GM19099 (cell line): Measurements from ENCODE around the gene CYSRT1.

Experiments
- POLR2A ChIP-seq: IDR thresholded peaks from 3 replicates; pipeline ENCODE4 v1.6.1; 2011; ENCODE audit warnings: low read depth; ENCODE audit not compliant: insufficient read length; ENCODE audit errors: extremely low read depth

The CYSRT1 gene

DNA sequence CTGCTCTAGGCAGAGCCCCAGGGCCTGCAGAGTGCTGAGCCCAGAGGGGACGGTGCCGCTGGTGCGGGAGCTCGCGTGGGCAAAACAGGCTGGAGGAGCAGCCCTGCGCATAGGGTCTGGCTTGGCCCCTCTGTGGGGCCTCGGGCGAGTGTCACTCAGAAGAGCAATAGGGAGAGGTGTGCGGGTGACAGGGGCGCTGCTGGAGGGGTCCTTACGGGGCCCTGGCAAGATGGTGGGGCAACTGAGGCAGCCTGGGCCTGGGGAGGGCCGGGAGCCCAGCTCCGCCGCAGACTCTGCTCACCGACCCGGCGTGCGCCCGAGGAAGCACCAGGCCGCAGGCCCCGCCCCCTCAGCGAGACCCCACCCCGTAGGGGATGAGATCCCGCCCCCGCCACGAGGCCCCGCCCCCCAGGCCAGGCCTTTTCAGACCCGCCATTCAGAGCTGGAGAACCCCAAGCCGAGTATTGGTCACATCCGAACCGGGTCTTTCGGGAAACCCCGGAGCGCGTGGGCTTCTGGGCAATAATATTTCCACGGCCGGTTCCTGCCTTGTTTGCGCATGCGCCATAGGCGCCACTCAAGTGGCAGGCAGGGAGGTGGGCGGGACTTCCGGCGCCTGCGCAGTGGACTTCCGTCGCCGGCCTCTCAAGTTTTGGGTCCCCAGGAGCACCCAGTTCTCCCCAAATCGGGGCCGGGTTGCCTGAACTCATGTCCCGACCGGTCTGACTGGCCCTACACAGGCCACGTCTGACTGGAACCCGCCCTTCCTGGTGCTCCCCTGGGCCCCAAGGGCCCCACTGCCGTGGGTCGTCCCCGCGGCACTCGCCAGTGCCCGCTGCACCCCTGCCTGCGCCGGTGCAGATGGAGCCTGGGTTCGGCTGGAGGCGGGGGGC lies 1.6 kb upstream of the CYSRT1 start:
- peak; percentile 86 for TF ChIP-seq POLR2A

DNA sequence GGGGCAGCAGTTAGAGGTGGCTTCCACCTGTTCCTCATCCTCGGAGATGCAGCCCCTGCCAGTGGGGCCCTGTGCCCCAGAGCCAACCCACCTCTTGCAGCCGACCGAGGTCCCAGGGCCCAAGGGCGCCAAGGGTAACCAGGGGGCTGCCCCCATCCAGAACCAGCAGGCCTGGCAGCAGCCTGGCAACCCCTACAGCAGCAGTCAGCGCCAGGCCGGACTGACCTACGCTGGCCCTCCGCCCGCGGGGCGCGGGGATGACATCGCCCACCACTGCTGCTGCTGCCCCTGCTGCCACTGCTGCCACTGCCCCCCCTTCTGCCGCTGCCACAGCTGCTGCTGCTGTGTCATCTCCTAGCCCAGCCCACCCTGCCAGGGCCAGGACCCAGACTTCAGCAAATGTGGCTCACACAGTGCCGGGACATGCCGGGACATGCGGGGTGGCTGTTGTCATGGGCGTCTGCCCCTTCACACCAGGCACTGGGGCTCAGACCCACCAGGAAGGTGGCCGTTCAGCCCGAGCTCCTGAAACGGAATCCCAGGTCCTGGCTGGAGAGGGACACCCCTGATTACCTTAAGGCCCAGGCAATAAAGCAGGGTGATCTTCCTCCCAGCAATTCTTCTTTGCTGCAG lies 841 bp downstream of the CYSRT1 start:
- no peak for TF ChIP-seq POLR2A

DNA sequence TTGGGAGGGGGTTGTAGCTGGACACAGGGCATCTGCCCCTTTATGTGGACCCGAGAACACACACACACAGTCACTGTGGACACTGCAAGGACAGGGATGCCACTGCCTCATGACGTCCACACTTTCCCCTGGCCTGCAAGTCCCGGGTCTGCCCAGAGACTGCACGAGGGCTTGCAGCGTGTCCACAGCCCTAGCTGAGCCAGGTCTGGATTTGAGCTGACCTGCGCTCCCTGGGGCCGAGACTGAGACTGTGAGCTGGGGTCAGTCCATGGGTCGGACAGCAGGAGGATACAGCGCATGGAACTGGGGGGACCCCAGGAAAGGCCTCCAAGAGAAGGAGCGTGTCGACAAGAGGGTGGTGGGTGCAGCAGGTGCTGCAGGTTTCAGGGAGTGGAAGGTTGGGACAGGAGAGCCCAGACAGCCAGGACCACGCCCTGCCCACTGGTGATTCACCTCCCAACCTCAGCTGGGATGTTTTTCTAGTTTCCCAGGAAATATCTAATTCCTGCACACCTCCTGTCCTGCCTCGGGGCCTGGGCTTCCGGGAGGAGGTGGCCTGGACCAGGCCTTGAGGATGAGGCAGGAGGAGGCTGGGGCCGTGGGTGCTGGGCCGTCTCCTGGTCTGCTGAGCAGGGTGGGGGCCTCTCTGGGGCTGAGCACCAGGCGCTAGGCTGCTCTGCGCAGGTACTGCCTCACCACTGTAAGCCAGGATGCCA lies 1.5 kb downstream of the CYSRT1 start:
- no peak for TF ChIP-seq POLR2A

DNA sequence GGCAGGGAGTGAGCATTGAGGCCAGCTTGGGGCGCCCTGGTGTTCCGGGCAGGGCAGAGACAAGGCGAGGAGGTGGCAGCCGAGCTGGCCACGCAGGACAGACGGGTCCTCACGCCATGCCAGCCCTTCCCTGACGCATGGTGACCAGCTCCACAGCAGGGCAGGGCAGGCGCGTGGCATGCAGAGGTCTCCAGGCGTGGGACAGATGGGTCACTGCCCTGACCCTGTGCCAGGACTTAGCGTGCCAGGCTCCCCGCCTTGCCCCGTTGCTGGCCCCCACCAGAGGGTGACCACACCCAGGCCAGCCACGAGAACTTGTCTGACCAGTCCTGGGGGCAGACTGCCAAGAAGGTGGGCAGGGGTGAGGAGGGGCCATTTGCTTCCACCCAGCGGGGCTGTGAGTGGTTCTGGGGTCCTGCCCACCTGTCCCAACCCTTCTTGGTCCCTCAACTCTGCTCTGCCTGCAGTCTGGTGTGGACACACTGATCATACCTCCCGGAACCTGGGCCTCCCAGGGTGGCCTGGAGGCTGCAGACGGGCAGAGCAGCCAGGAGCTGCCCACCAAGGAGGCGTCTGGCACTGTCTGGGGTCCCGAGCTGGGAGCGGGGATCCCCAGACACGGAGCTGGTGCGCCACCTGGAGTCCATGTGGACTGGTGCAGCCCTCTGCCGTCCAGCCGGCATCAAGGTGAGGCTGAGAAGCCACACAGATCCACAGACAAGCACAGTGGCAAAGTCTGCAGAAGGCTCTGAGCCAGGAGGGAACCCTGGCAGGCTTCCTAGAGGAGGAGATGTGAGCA lies 2.3 kb downstream of the CYSRT1 start, which contains the start of gene RNF224:
TSS of gene RNF224 (plus strand) at position 449 of the 799 bp plus-strand sequence. CDS start 834 bp downstream, outside the sequence.
- no peak for TF ChIP-seq POLR2A

DNA sequence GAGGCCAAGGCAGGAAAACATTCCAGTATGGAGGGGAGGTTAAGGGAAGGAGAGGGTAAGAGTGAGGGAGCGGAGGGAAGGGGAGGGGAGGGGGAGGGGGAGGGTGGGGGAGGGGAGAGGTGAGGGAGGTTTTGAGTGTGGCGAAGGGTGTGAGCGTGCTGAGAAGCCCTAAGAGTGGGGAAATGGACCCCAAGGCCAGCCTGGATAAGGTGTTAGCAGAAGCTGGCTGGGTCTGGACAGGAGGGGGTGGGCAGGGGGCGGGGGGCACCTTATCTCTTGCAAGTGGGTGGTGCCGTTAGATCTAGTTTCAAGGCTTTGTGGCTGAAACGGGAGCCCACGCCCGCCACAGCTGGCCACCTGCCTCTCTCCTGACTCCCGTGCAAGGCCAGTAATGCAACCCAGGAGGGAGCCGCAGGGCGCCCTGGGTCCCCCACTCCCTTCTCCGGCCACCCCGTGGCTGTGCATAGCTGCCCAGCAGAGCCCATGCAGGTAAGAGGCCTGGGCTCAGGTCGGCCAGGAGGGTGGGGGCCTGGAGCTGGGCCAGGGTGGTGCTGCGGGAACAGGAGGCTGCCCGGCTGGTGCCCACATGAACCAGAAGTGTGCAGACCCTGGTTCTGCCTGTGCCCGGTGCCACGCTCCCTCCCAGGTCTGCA lies 3.0 kb downstream of the CYSRT1 start:
- no peak for TF ChIP-seq POLR2A

DNA sequence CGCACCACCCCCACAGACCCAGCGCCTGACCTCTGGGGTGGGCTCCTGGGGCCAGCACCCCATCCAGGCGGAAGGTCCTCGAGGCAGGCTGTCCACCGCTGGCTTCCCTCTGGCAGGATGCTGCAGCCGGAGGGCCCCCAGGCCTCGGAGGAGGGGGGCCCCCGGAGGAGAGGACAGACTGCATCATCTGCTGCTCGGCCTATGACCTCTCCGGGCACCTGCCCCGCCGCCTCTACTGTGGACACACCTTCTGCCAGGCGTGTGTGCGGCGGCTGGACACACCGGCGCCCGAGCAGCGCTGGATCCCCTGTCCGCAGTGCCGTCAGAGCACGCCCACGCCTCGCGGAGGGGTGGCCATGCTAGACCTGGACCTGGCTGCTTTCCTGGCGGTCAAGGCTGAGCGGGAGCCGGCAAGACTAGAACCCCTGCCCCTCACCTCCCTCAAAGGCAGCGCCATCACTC lies 3.6 kb downstream of the CYSRT1 start:
- no peak for TF ChIP-seq POLR2A

DNA sequence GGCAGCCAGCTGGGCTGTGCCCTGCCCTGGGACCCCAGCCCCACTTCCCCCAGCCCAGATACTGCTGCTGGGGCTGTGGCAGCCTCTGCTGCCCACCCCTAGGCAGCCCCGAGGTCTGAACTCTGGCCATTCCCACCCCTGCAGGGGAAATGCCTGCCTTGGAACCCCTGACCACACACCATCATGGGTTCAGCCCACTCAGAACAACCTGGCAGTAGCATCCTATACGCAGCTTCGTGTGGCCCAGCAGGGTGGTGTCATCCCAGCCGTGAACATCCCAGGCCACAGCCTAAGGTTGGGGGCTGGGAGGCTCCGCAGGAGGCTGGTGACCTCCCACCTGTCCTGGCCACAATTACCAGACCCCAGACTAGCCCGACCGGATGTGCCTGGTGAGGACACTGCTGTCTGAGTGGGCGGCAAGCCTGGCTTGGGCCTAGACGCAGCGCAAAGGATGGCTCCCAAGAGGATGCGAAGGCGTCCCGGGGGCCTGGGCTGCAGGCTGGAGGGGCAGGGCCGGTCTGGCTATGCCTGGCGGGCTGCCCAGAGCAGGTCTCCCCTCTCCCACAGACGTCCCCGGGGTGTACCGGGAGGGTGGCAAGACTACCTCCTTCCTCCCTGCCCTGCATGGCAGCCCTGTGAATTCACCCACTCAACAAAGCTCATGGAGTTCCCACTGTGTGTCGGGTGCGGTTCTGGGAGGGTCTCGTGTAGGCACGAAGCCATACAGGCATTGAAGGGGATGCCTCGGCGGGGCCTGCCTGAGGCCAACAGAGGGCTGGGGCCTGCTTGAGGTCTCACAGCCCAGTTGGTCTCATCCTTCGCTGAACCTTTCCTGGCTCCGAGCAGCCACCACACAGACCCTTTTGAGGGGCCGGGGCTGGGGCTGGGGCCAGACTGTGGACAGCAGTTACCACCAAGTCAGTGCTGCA lies 4.3 kb downstream of the CYSRT1 start:
- TF ChIP-seq POLR2A = no peak

GRCh38 chr9:137229903-137230704 lies 5.1 kb downstream of the CYSRT1 start:
- no peak for TF ChIP-seq POLR2A

DNA sequence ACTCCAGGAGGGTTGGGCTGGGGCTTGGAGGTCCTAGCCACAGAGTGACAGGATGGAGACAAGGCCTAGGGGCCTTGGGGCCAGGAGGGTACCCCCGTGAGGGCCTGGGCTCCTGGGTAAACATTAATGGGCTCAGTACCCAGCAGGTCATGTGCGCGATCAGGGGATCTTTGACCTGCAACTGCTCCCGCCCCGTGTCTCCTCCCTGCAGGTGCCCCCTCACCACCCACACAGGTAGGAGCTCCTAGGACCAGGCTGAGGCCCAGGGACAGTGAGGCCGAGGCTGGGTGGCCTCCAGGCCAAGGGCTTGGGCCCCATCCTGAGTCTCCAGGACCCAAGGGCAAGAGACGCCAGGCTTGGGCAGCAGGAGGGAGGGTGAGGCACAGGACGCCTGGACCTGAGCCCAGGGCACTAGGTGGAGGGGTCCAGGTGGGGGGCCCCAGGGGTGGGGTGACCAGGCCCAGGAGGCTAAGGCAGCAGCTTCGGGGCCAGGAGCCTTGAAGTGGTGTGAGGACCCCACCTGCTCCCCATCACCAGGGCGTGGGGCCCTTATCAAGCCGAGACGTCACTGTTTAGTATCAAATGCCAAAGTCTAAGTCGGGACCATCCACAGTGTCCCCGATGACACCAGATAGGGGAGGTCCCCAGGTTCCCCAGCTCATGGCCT lies 5.9 kb downstream of the CYSRT1 start, which contains the start of gene SLC34A3:
TSS of gene SLC34A3 (plus strand) at position 197 of the 667 bp plus-strand sequence. CDS start 802 bp downstream, outside the sequence.
- no peak for TF ChIP-seq POLR2A

DNA sequence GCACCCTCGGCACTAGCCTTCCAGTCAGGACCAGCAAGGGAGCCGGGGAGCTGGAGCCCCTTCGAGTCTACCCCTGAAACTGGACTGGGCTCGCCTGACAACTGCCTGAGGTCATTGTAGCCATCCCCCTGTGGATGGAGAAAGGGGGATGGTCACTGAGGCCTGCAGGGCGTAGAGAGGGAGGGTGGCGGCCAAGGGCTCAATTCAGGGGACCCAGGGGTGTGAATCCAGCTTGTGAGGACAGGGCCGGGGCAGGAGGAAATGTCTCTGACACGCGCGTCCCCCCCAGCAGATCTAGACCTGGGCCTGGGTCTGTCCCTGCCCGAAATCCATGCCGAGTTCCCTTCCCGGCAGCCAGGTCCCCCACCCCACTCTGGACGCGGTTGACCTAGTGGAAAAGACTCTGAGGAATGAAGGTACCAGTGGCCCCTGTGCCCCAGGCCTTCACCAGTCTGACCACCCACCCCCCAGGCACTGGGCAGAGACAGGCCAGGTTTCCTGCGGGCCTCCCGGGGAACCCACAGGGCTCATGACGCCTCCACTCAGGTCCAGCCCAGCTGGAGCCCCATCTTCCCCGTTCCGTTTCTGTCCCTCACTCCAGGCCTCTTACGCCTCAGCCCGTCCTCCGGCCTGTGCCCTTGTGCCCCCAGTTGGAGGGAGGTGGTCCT lies 6.5 kb downstream of the CYSRT1 start:
- no peak for TF ChIP-seq POLR2A

- TF ChIP-seq POLR2A = no peak
Measured at GRCh38 chr9:137232101-137232500, 7.1 kb downstream of the CYSRT1 start.

DNA sequence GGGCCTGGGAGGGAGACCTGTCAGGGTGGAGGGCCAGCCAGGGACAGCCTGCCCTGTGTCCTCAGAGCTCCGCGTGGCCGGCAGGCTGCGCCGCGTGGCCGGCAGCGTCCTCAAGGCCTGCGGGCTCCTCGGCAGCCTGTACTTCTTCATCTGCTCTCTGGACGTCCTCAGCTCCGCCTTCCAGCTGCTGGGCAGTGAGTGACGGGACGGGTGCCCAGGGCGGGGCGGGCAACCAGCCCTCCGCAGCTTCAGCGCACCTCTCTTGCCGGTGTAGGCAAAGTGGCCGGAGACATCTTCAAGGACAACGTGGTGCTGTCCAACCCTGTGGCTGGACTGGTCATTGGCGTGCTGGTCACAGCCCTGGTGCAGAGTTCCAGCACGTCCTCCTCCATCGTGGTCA lies 7.5 kb downstream of the CYSRT1 start:
- no peak for TF ChIP-seq POLR2A
